ENCODE measurements around the gene CPNE5. TPM values are rescaled to one million over a fixed set of nuclear protein-coding genes. Genes with fewer than 3 reads are reported as not detected.

Gene CPNE5
- total RNA-seq, 4 donors from 2014 or later: 0.23 to 1.1 (median 0.81) TPM; not detected in 1

GRCh38 chr6:36757943-36758508 lies 81.2 kb downstream of the CPNE5 start:
- 80 to 81% methylated on average over 6 of the region's 6 CpGs for WGBS, 2 donors
- H3K4me3 ChIP-seq (ENCODE audit: low read depth, poor library complexity, severe bottlenecking): no peak overlapping the region
- intact Hi-C loops (cut with DNase I; ENCODE audit: low total_unique reads): loop anchor here (10.0 kb wide), 1 partner anchor 133 kb away; no protein-coding TSS in a partner anchor
- DNase-seq (ENCODE audit: low spot score in 2 of 2): no peak
- TF ChIP-seq CTCF (IDR thresholded peaks at IDR 0.05): no peak
- no peak for TF ChIP-seq POLR2A (IDR thresholded peaks at IDR 0.05)

GRCh38 chr6:36757206-36757605 lies 82.0 kb downstream of the CPNE5 start:
- TF ChIP-seq POLR2A (IDR thresholded peaks at IDR 0.05) (no peak), CTCF (IDR thresholded peaks at IDR 0.05) (no peak)
- intact Hi-C loops (cut with DNase I; ENCODE audit: low total_unique reads): loop anchor here (10.0 kb wide), 1 partner anchor 132 kb away; no protein-coding TSS in a partner anchor
- 49 to 60% methylated on average over 4 of the region's 4 CpGs for WGBS, 2 donors
- H3K4me3 ChIP-seq (ENCODE audit: low read depth, poor library complexity, severe bottlenecking): no peak overlapping the region
- DNase-seq (ENCODE audit: low spot score in 2 of 2): no peak

- 46 to 58% methylated on average over 8 of the region's 8 CpGs for WGBS, 2 donors
- no peak for DNase-seq (ENCODE audit: low spot score in 2 of 2)
- intact Hi-C loops (cut with DNase I; ENCODE audit: low total_unique reads): loop anchor here (10.0 kb wide), 1 partner anchor 132 kb away; no protein-coding TSS in a partner anchor
- no peak overlapping the region for H3K4me3 ChIP-seq (ENCODE audit: low read depth, poor library complexity, severe bottlenecking)
- TF ChIP-seq POLR2A (IDR thresholded peaks at IDR 0.05): no peak
- TF ChIP-seq CTCF (IDR thresholded peaks at IDR 0.05): no peak
Measured at GRCh38 chr6:36756786-36757185, 82.5 kb downstream of the CPNE5 start.

- DNase-seq (ENCODE audit: low spot score in 2 of 2): no peak
- 39 to 41% methylated on average over 19 of the region's 19 CpGs for WGBS, 2 donors
- H3K4me3 ChIP-seq (ENCODE audit: low read depth, poor library complexity, severe bottlenecking): no peak overlapping the region
- intact Hi-C loops (cut with DNase I; ENCODE audit: low total_unique reads): loop anchor here (10.0 kb wide), 1 partner anchor 131 kb away; no protein-coding TSS in a partner anchor
- no peak for TF ChIP-seq POLR2A (IDR thresholded peaks at IDR 0.05)
- TF ChIP-seq CTCF (IDR thresholded peaks at IDR 0.05): no peak
Measured at GRCh38 chr6:36755435-36756348, 83.6 kb downstream of the CPNE5 start.

- intact Hi-C loops (cut with DNase I; ENCODE audit: low total_unique reads): loop anchor here (10.0 kb wide), 1 partner anchor 130 kb away; no protein-coding TSS in a partner anchor
- no peak for TF ChIP-seq POLR2A (IDR thresholded peaks at IDR 0.05)
- no peak for TF ChIP-seq CTCF (IDR thresholded peaks at IDR 0.05)
- 90 to 95% methylated on average over 9 of the region's 9 CpGs for WGBS, 2 donors
- DNase-seq (ENCODE audit: low spot score in 2 of 2): no peak
- H3K4me3 ChIP-seq (ENCODE audit: low read depth, poor library complexity, severe bottlenecking): no peak overlapping the region
Measured at GRCh38 chr6:36754582-36755434, 84.4 kb downstream of the CPNE5 start.
